ENCODE measurements around the gene YTHDF1.

- TF ChIP-seq, protein P1, sequence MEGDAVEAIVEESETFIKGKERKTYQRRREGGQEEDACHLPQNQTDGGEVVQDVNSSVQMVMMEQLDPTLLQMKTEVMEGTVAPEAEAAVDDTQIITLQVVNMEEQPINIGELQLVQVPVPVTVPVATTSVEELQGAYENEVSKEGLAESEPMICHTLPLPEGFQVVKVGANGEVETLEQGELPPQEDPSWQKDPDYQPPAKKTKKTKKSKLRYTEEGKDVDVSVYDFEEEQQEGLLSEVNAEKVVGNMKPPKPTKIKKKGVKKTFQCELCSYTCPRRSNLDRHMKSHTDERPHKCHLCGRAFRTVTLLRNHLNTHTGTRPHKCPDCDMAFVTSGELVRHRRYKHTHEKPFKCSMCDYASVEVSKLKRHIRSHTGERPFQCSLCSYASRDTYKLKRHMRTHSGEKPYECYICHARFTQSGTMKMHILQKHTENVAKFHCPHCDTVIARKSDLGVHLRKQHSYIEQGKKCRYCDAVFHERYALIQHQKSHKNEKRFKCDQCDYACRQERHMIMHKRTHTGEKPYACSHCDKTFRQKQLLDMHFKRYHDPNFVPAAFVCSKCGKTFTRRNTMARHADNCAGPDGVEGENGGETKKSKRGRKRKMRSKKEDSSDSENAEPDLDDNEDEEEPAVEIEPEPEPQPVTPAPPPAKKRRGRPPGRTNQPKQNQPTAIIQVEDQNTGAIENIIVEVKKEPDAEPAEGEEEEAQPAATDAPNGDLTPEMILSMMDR (conservative IDR thresholded peaks at IDR 0.05), result no peak
- no peak for TF ChIP-seq EZH2 (IDR thresholded peaks at IDR 0.05; ENCODE audit: low read depth)
Observed at GRCh38 chr20:63174309-63175037, 41.5 kb downstream of the YTHDF1 start.
